ENCODE measurements around the gene ACSL3.

ACSL3 gene

GRCh38 chr2:222942977-222943376 is 82.1 kb downstream of the ACSL3 start:
- Histone ChIP-seq H3K36me3 (ENCODE audit: insufficient read depth, low read length) (peaks cover 7% of the 10 kb centered on the region), H3K27me3 (ENCODE audit: insufficient read depth, low read length) (no peaks in the 10 kb centered on the region), H3K27ac (ENCODE audit: low read depth, low read length) (no peak overlapping the region), H3K4me3 (ENCODE audit: low read depth, low read length) (no peak overlapping the region), H3K79me2 (ENCODE audit: control insufficient read depth, insufficient read depth, low read length, unreplicated experiment) (no peaks in the 10 kb centered on the region), H3K4me1 (ENCODE audit: control insufficient read depth, insufficient read depth, low read length, unreplicated experiment) (peaks cover 23% of the 10 kb centered on the region), H2AFZ (ENCODE audit: low read length, unreplicated experiment) (no peak overlapping the region)

- Histone ChIP-seq H3K27me3 (ENCODE audit: insufficient read depth, low read length) (no peaks in the 10 kb centered on the region), H3K4me3 (ENCODE audit: low read depth, low read length) (0 out of 2 replicates have a peak overlapping the region, but pooled peaks have one; percentile 10), H2AFZ (ENCODE audit: low read length, unreplicated experiment) (no peak overlapping the region), H3K27ac (ENCODE audit: low read depth, low read length) (peak overlapping the region; percentile 20), H3K79me2 (ENCODE audit: control insufficient read depth, insufficient read depth, low read length, unreplicated experiment) (no peaks in the 10 kb centered on the region), H3K4me1 (ENCODE audit: control insufficient read depth, insufficient read depth, low read length, unreplicated experiment) (peaks cover 23% of the 10 kb centered on the region), H3K36me3 (ENCODE audit: insufficient read depth, low read length) (no peaks in the 10 kb centered on the region; the same call in 1 of the 2 replicates)
These were observed 83.0 kb downstream of the ACSL3 start for GRCh38 chr2:222943820-222944219.

GRCh38 chr2:222944552-222944951 is 83.7 kb downstream of the ACSL3 start:
- Histone ChIP-seq H3K27me3 (ENCODE audit: insufficient read depth, low read length) (no peaks in the 10 kb centered on the region), H3K36me3 (ENCODE audit: insufficient read depth, low read length) (no peaks in the 10 kb centered on the region), H3K79me2 (ENCODE audit: control insufficient read depth, insufficient read depth, low read length, unreplicated experiment) (no peaks in the 10 kb centered on the region), H2AFZ (ENCODE audit: low read length, unreplicated experiment) (no peak overlapping the region), H3K4me1 (ENCODE audit: control insufficient read depth, insufficient read depth, low read length, unreplicated experiment) (peaks cover 23% of the 10 kb centered on the region), H3K4me3 (ENCODE audit: low read depth, low read length) (peak overlapping the region; percentile 30; the same call in 1 of the 2 replicates), H3K27ac (ENCODE audit: low read depth, low read length) (peak overlapping the region; percentile 20)

GRCh38 chr2:222944971-222945740 is 84.3 kb downstream of the ACSL3 start:
- H3K36me3 ChIP-seq (ENCODE audit: insufficient read depth, low read length) = no peaks in the 10 kb centered on the region
- no peak overlapping the region for H3K4me3 ChIP-seq (ENCODE audit: low read depth, low read length)
- H2AFZ ChIP-seq (ENCODE audit: low read length, unreplicated experiment) = no peak overlapping the region
- no peaks in the 10 kb centered on the region for H3K27me3 ChIP-seq (ENCODE audit: insufficient read depth, low read length)
- no peak overlapping the region for H3K27ac ChIP-seq (ENCODE audit: low read depth, low read length)
- no peaks in the 10 kb centered on the region for H3K79me2 ChIP-seq (ENCODE audit: control insufficient read depth, insufficient read depth, low read length, unreplicated experiment)
- H3K4me1 ChIP-seq (ENCODE audit: control insufficient read depth, insufficient read depth, low read length, unreplicated experiment) = peaks cover 24% of the 10 kb centered on the region

- Histone ChIP-seq H3K4me1 (ENCODE audit: control insufficient read depth, insufficient read depth, low read length, unreplicated experiment) (peaks cover 27% of the 10 kb centered on the region), H2AFZ (ENCODE audit: low read length, unreplicated experiment) (no peak overlapping the region), H3K36me3 (ENCODE audit: insufficient read depth, low read length) (no peaks in the 10 kb centered on the region), H3K27ac (ENCODE audit: low read depth, low read length) (no peak overlapping the region), H3K79me2 (ENCODE audit: control insufficient read depth, insufficient read depth, low read length, unreplicated experiment) (no peaks in the 10 kb centered on the region), H3K27me3 (ENCODE audit: insufficient read depth, low read length) (no peaks in the 10 kb centered on the region), H3K4me3 (ENCODE audit: low read depth, low read length) (no peak overlapping the region)
These were observed 85.1 kb downstream of the ACSL3 start for GRCh38 chr2:222945887-222946286.

GRCh38 chr2:222946700-222947287 is 86.0 kb downstream of the ACSL3 start:
- Histone ChIP-seq H3K4me3 (ENCODE audit: low read depth, low read length) (no peak overlapping the region), H3K4me1 (ENCODE audit: control insufficient read depth, insufficient read depth, low read length, unreplicated experiment) (peaks cover 31% of the 10 kb centered on the region)

GRCh38 chr2:222949073-222949472 is 88.2 kb downstream of the ACSL3 start:
- Histone ChIP-seq H3K4me1 (ENCODE audit: control insufficient read depth, insufficient read depth, low read length, unreplicated experiment) (peaks cover 19% of the 10 kb centered on the region), H3K27me3 (ENCODE audit: insufficient read depth, low read length) (no peaks in the 10 kb centered on the region), H3K4me3 (ENCODE audit: low read depth, low read length) (no peak overlapping the region), H2AFZ (ENCODE audit: low read length, unreplicated experiment) (no peak overlapping the region), H3K79me2 (ENCODE audit: control insufficient read depth, insufficient read depth, low read length, unreplicated experiment) (no peaks in the 10 kb centered on the region), H3K27ac (ENCODE audit: low read depth, low read length) (no peak overlapping the region), H3K36me3 (ENCODE audit: insufficient read depth, low read length) (no peaks in the 10 kb centered on the region)

More at GRCh38 chr2:222946700-222947287, 86.0 kb downstream of the ACSL3 start:
- no peak overlapping the region for H2AFZ ChIP-seq (ENCODE audit: low read length, unreplicated experiment)
- no peaks in the 10 kb centered on the region for H3K79me2 ChIP-seq (ENCODE audit: control insufficient read depth, insufficient read depth, low read length, unreplicated experiment)
- H3K36me3 ChIP-seq (ENCODE audit: insufficient read depth, low read length) = no peaks in the 10 kb centered on the region
- no peaks in the 10 kb centered on the region for H3K27me3 ChIP-seq (ENCODE audit: insufficient read depth, low read length)
- H3K27ac ChIP-seq (ENCODE audit: low read depth, low read length) = no peak overlapping the region

- no peaks in the 10 kb centered on the region for H3K36me3 ChIP-seq (ENCODE audit: insufficient read depth, low read length)
- H3K4me1 ChIP-seq (ENCODE audit: control insufficient read depth, insufficient read depth, low read length, unreplicated experiment) = peaks cover 12% of the 10 kb centered on the region
- 0 out of 2 replicates have a peak overlapping the region, but pooled peaks have one; percentile 50 for H3K27ac ChIP-seq (ENCODE audit: low read depth, low read length)
- no peaks in the 10 kb centered on the region for H3K79me2 ChIP-seq (ENCODE audit: control insufficient read depth, insufficient read depth, low read length, unreplicated experiment)
- no peak overlapping the region for H2AFZ ChIP-seq (ENCODE audit: low read length, unreplicated experiment)
- H3K27me3 ChIP-seq (ENCODE audit: insufficient read depth, low read length) = no peaks in the 10 kb centered on the region
- no peak overlapping the region for H3K4me3 ChIP-seq (ENCODE audit: low read depth, low read length)
These were observed 89.0 kb downstream of the ACSL3 start for GRCh38 chr2:222949690-222950323.

GRCh38 chr2:222950638-222951285 is 89.9 kb downstream of the ACSL3 start:
- Histone ChIP-seq H3K4me3 (ENCODE audit: low read depth, low read length) (no peak overlapping the region), H3K27ac (ENCODE audit: low read depth, low read length) (peak overlapping the region; percentile 50; the same call in 1 of the 2 replicates), H2AFZ (ENCODE audit: low read length, unreplicated experiment) (no peak overlapping the region), H3K36me3 (ENCODE audit: insufficient read depth, low read length) (no peaks in the 10 kb centered on the region), H3K27me3 (ENCODE audit: insufficient read depth, low read length) (no peaks in the 10 kb centered on the region), H3K4me1 (ENCODE audit: control insufficient read depth, insufficient read depth, low read length, unreplicated experiment) (peaks cover 8% of the 10 kb centered on the region), H3K79me2 (ENCODE audit: control insufficient read depth, insufficient read depth, low read length, unreplicated experiment) (no peaks in the 10 kb centered on the region)

- Histone ChIP-seq H3K79me2 (ENCODE audit: control insufficient read depth, insufficient read depth, low read length, unreplicated experiment) (no peaks in the 10 kb centered on the region), H3K4me3 (ENCODE audit: low read depth, low read length) (no peak overlapping the region), H3K36me3 (ENCODE audit: insufficient read depth, low read length) (no peaks in the 10 kb centered on the region), H3K27ac (ENCODE audit: low read depth, low read length) (no peak overlapping the region), H3K27me3 (ENCODE audit: insufficient read depth, low read length) (no peaks in the 10 kb centered on the region), H2AFZ (ENCODE audit: low read length, unreplicated experiment) (no peak overlapping the region), H3K4me1 (ENCODE audit: control insufficient read depth, insufficient read depth, low read length, unreplicated experiment) (peaks cover 8% of the 10 kb centered on the region)
These were observed 91.4 kb downstream of the ACSL3 start for GRCh38 chr2:222952204-222952603.
